ENCODE data around the gene RIMS3.

The RIMS3 gene

GRCh38 chr1:40689737-40690136 lies 24.3 kb upstream of the RIMS3 start:
- TF ChIP-seq FOXP2 (optimal IDR thresholded peaks at IDR 0.05; ENCODE audit: borderline replicate concordance, extremely low read depth, extremely low read length, insufficient read depth) = no peak
- no peak for TF ChIP-seq POLR2AphosphoS5 (IDR thresholded peaks at IDR 0.05; ENCODE audit: low read depth, low read length)
- no peak for TF ChIP-seq SIN3A (IDR thresholded peaks at IDR 0.05; ENCODE audit: borderline replicate concordance, insufficient read depth, low read length)
- no peak for TF ChIP-seq REST (IDR thresholded peaks at IDR 0.05; ENCODE audit: insufficient read depth in 1 of 2, low read depth in 2 of 2, low read length in 2 of 2)
- no peak for TF ChIP-seq TAF1 (IDR thresholded peaks at IDR 0.05; ENCODE audit: borderline replicate concordance, insufficient read depth, low read length)

- TF ChIP-seq REST (IDR thresholded peaks at IDR 0.05; ENCODE audit: insufficient read depth in 1 of 2, low read depth in 2 of 2, low read length in 2 of 2) = no peak
- TF ChIP-seq SIN3A (IDR thresholded peaks at IDR 0.05; ENCODE audit: borderline replicate concordance, insufficient read depth, low read length) = no peak
- no peak for TF ChIP-seq POLR2AphosphoS5 (IDR thresholded peaks at IDR 0.05; ENCODE audit: low read depth, low read length)
- no peak for TF ChIP-seq TAF1 (IDR thresholded peaks at IDR 0.05; ENCODE audit: borderline replicate concordance, insufficient read depth, low read length)
- TF ChIP-seq FOXP2 (optimal IDR thresholded peaks at IDR 0.05; ENCODE audit: borderline replicate concordance, extremely low read depth, extremely low read length, insufficient read depth) = no peak
Measured at GRCh38 chr1:40687661-40688060, 22.2 kb upstream of the RIMS3 start.

- TF ChIP-seq FOXP2 (optimal IDR thresholded peaks at IDR 0.05; ENCODE audit: borderline replicate concordance, extremely low read depth, extremely low read length, insufficient read depth) (no peak), TAF1 (IDR thresholded peaks at IDR 0.05; ENCODE audit: borderline replicate concordance, insufficient read depth, low read length) (no peak), POLR2AphosphoS5 (IDR thresholded peaks at IDR 0.05; ENCODE audit: low read depth, low read length) (no peak)
Measured at GRCh38 chr1:40687059-40687458, 21.6 kb upstream of the RIMS3 start.

- TF ChIP-seq SIN3A (IDR thresholded peaks at IDR 0.05; ENCODE audit: borderline replicate concordance, insufficient read depth, low read length) (no peak), POLR2AphosphoS5 (IDR thresholded peaks at IDR 0.05; ENCODE audit: low read depth, low read length) (peak; percentile 43; the same call in 1 of the 2 replicates)
Measured at GRCh38 chr1:40684669-40685068, 19.2 kb upstream of the RIMS3 start.

- TF ChIP-seq POLR2AphosphoS5 (IDR thresholded peaks at IDR 0.05; ENCODE audit: low read depth, low read length) = no peak
- TF ChIP-seq REST (IDR thresholded peaks at IDR 0.05; ENCODE audit: insufficient read depth in 1 of 2, low read depth in 2 of 2, low read length in 2 of 2) = no peak
- no peak for TF ChIP-seq SIN3A (IDR thresholded peaks at IDR 0.05; ENCODE audit: borderline replicate concordance, insufficient read depth, low read length)
- no peak for TF ChIP-seq TAF1 (IDR thresholded peaks at IDR 0.05; ENCODE audit: borderline replicate concordance, insufficient read depth, low read length)
- no peak for TF ChIP-seq FOXP2 (optimal IDR thresholded peaks at IDR 0.05; ENCODE audit: borderline replicate concordance, extremely low read depth, extremely low read length, insufficient read depth)
Measured at GRCh38 chr1:40679165-40679953, 13.9 kb upstream of the RIMS3 start.

GRCh38 chr1:40676501-40676900 lies 11.0 kb upstream of the RIMS3 start:
- no peak for TF ChIP-seq SIN3A (IDR thresholded peaks at IDR 0.05; ENCODE audit: borderline replicate concordance, insufficient read depth, low read length)
- no peak for TF ChIP-seq POLR2AphosphoS5 (IDR thresholded peaks at IDR 0.05; ENCODE audit: low read depth, low read length)
- no peak for TF ChIP-seq REST (IDR thresholded peaks at IDR 0.05; ENCODE audit: insufficient read depth in 1 of 2, low read depth in 2 of 2, low read length in 2 of 2)
- TF ChIP-seq FOXP2 (optimal IDR thresholded peaks at IDR 0.05; ENCODE audit: borderline replicate concordance, extremely low read depth, extremely low read length, insufficient read depth) = no peak
- no peak for TF ChIP-seq TAF1 (IDR thresholded peaks at IDR 0.05; ENCODE audit: borderline replicate concordance, insufficient read depth, low read length)
